ENCODE results near the gene HAGH.

- TF ChIP-seq, protein P1, sequence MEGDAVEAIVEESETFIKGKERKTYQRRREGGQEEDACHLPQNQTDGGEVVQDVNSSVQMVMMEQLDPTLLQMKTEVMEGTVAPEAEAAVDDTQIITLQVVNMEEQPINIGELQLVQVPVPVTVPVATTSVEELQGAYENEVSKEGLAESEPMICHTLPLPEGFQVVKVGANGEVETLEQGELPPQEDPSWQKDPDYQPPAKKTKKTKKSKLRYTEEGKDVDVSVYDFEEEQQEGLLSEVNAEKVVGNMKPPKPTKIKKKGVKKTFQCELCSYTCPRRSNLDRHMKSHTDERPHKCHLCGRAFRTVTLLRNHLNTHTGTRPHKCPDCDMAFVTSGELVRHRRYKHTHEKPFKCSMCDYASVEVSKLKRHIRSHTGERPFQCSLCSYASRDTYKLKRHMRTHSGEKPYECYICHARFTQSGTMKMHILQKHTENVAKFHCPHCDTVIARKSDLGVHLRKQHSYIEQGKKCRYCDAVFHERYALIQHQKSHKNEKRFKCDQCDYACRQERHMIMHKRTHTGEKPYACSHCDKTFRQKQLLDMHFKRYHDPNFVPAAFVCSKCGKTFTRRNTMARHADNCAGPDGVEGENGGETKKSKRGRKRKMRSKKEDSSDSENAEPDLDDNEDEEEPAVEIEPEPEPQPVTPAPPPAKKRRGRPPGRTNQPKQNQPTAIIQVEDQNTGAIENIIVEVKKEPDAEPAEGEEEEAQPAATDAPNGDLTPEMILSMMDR (IDR thresholded peaks at IDR 0.05; ENCODE audit: insufficient read depth, low read depth, low read length) = no peak
- no peak for TF ChIP-seq EZH2 (IDR thresholded peaks at IDR 0.05; ENCODE audit: insufficient read depth, low read length)
Measured at GRCh38 chr16:1820096-1820945, 6.3 kb downstream of the HAGH start.
